KG1 (cell line): ENCODE results near the gene SEPTIN12.

Source experiments
- DNase-seq: peaks from one replicate; lab custom pipeline; 2025; lab: John Stamatoyannopoulos, UW

Gene SEPTIN12

GRCh38 chr16:4787627-4788482, at the start of gene SEPTIN12:
SEPTIN12 (minus strand) TSS chr16:4788345; CDS start chr16:4787645, 700 bp downstream.
- DNase-seq = no peak

GRCh38 chr16:4836727-4837126, 48.6 kb upstream of the SEPTIN12 start:
- DNase-seq = no peak

GRCh38 chr16:4833584-4833983, 45.4 kb upstream of the SEPTIN12 start:
- no peak for DNase-seq

GRCh38 chr16:4832698-4833343, 44.7 kb upstream of the SEPTIN12 start:
- DNase-seq = no peak

GRCh38 chr16:4831616-4832015, 43.5 kb upstream of the SEPTIN12 start:
- DNase-seq = no peak

GRCh38 chr16:4830408-4830807, 42.3 kb upstream of the SEPTIN12 start:
- DNase-seq = no peak

- DNase-seq = no peak
Measured at GRCh38 chr16:4828567-4829321, 40.6 kb upstream of the SEPTIN12 start.

- DNase-seq = no peak
Measured at GRCh38 chr16:4826980-4827379, 38.8 kb upstream of the SEPTIN12 start.

- DNase-seq = no peak
Measured at GRCh38 chr16:4826526-4826925, 38.4 kb upstream of the SEPTIN12 start.

- no peak for DNase-seq
Measured at GRCh38 chr16:4825196-4825595, 37.1 kb upstream of the SEPTIN12 start.

- DNase-seq = no peak
Measured at GRCh38 chr16:4820652-4821051, 32.5 kb upstream of the SEPTIN12 start.

- DNase-seq = no peak
Measured at GRCh38 chr16:4814542-4815173, 26.5 kb upstream of the SEPTIN12 start.

GRCh38 chr16:4814046-4814445, 25.9 kb upstream of the SEPTIN12 start:
- no peak for DNase-seq

- DNase-seq = no peak
Measured at GRCh38 chr16:4813251-4814003, 25.3 kb upstream of the SEPTIN12 start.

- no peak for DNase-seq
Measured at GRCh38 chr16:4811773-4812172, 23.6 kb upstream of the SEPTIN12 start.

GRCh38 chr16:4811242-4811641, 23.1 kb upstream of the SEPTIN12 start:
- DNase-seq = no peak

- no peak for DNase-seq
Measured at GRCh38 chr16:4806280-4806679, 18.1 kb upstream of the SEPTIN12 start.

- DNase-seq = no peak
Measured at GRCh38 chr16:4805231-4805630, 17.1 kb upstream of the SEPTIN12 start.

GRCh38 chr16:4803898-4804762, 16.0 kb upstream of the SEPTIN12 start:
- no peak for DNase-seq

- no peak for DNase-seq
Measured at GRCh38 chr16:4803401-4803844, 15.3 kb upstream of the SEPTIN12 start.
